Trophoblast cell (in vitro differentiated cells and primary cell): ENCODE measurements around the gene MR1.
"Not testable (repeated sequence)": the region's sequence is repeated elsewhere in the genome, so short reads cannot be mapped to it uniquely, and the experiment has no call there.

Experiments used
- DNase-seq, 2 donors: peaks; one replicate each; pipeline ENCODE4 v3.0.0-alpha.2; 2016
- H2AFZ ChIP-seq: 2 replicates; pipeline ENCODE4 v1.6.1; 2013; ENCODE audit warnings: low read length, moderate library complexity, mild to moderate bottlenecking; ENCODE audit not compliant: insufficient read depth, poor library complexity
- H2AK5ac ChIP-seq: 2 replicates; pipeline ENCODE4 v1.6.1; 2013; ENCODE audit warnings: mild to moderate bottlenecking, low read length
- H2BK120ac ChIP-seq: 2 replicates; pipeline ENCODE4 v1.6.1; 2013; ENCODE audit warnings: low read length, mild to moderate bottlenecking, moderate library complexity; ENCODE audit not compliant: insufficient read depth, poor library complexity
- H2BK12ac ChIP-seq: 2 replicates; pipeline ENCODE4 v1.6.1; 2013; ENCODE audit warnings: mild to moderate bottlenecking, low read length, moderate library complexity
- H2BK5ac ChIP-seq: 2 replicates; pipeline ENCODE4 v1.6.1; 2013; ENCODE audit warnings: low read length, low read depth, moderate library complexity, mild to moderate bottlenecking; ENCODE audit not compliant: poor library complexity
- H3K14ac ChIP-seq: 2 replicates; pipeline ENCODE4 v1.6.1; 2013; ENCODE audit warnings: mild to moderate bottlenecking, low read length
- H3K18ac ChIP-seq: 2 replicates; pipeline ENCODE4 v1.6.1; 2013; ENCODE audit warnings: mild to moderate bottlenecking, low read length
- H3K23ac ChIP-seq: 2 replicates; pipeline ENCODE4 v1.6.1; 2013; ENCODE audit warnings: low read length
- H3K27ac ChIP-seq: 2 replicates; pipeline ENCODE4 v1.5.1; 2013; ENCODE audit warnings: low read depth, mild to moderate bottlenecking, inconsistent platforms, low read length, moderate library complexity
- H3K27me3 ChIP-seq: 2 replicates; pipeline ENCODE4 v1.6.1; 2013; ENCODE audit warnings: inconsistent platforms, mild to moderate bottlenecking, low read length, moderate library complexity; ENCODE audit not compliant: insufficient read depth
- H3K36me3 ChIP-seq, 2 experiments: 1 replicate in 1 of 2; 2 replicates in 1 of 2; pipeline ENCODE4 v1.6.1; 2013; ENCODE audit warnings: low read length in 2 of 2, mild to moderate bottlenecking in 2 of 2, moderate library complexity in 1 of 2; ENCODE audit not compliant: insufficient read depth in 2 of 2, control insufficient read depth in 1 of 2
- H3K4ac ChIP-seq: 2 replicates; pipeline ENCODE4 v1.6.1; 2013; ENCODE audit warnings: low read depth, mild to moderate bottlenecking, low read length, moderate library complexity
- H3K4me1 ChIP-seq, 2 experiments: 1 replicate in 1 of 2; 2 replicates in 1 of 2; pipeline ENCODE4 v1.6.1; 2013; ENCODE audit warnings: low read length in 2 of 2, mild to moderate bottlenecking in 2 of 2, moderate library complexity in 1 of 2; ENCODE audit not compliant: insufficient read depth in 2 of 2, control insufficient read depth in 1 of 2
- H3K4me2 ChIP-seq: 2 replicates; pipeline ENCODE4 v1.6.1; 2013; ENCODE audit warnings: inconsistent platforms, mild to moderate bottlenecking, low read length, moderate library complexity
- H3K4me3 ChIP-seq: 2 replicates; pipeline ENCODE4 v1.5.1; 2013; ENCODE audit warnings: mild to moderate bottlenecking, low read depth, low read length, inconsistent platforms
- H3K79me1 ChIP-seq: one replicate; pipeline ENCODE4 v1.6.1; 2013; ENCODE audit warnings: low read length
- H3K79me2 ChIP-seq: 2 replicates; pipeline ENCODE4 v1.6.1; 2013; ENCODE audit warnings: low read length, mild to moderate bottlenecking; ENCODE audit not compliant: control insufficient read depth, insufficient read depth, poor library complexity
- H3K9ac ChIP-seq: 2 replicates; pipeline ENCODE4 v1.6.1; 2013; ENCODE audit warnings: mild to moderate bottlenecking, low read length
- H3K9me3 ChIP-seq: 2 replicates; pipeline ENCODE4 v1.6.1; 2013; ENCODE audit warnings: low read depth, mild to moderate bottlenecking, control low read depth, inconsistent platforms, low read length; ENCODE audit not compliant: insufficient read depth
- H4K12ac ChIP-seq: 2 replicates; pipeline ENCODE4 v1.6.1; 2013; ENCODE audit warnings: low read depth, mild to moderate bottlenecking, low read length, moderate library complexity
- H4K8ac ChIP-seq: 2 replicates; pipeline ENCODE4 v1.6.1; 2013; ENCODE audit warnings: low read depth, mild to moderate bottlenecking, low read length, moderate library complexity
- H4K91ac ChIP-seq: one replicate; pipeline ENCODE4 v1.6.1; 2013; ENCODE audit warnings: low read depth, mild to moderate bottlenecking, low read length, moderate library complexity
- WGBS: extraction: QIAGEN DNeasy Blood & Tissue Kit; methylation state at CpG from one replicate; pipeline ENCODE4 v1.1.7; 2013; ENCODE audit warnings: missing lambda C conversion rate; ENCODE audit not compliant: insufficient read length, insufficient coverage; ENCODE audit errors: extremely low coverage; 5-methylcytosine and 5-hydroxymethylcytosine counted together

The MR1 gene

DNA sequence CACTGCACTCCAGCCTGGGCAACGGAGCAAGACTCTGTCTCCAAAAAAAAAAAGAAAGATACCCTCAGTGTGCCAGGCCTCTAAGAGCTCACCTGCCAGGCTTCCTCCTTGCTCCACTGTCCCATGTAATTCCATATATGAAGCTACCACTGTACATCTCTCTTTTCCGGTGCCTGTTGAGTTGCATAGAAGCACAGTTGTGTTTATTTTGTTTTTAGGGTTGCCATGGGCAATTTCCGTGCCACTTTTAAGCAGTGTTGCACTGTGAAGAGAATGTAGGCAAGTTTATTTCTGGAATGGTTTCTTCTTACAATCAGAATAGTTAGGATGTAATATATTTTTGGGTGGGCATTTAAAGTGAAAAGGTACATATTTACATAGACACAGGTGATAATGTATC is 23.3 kb downstream of the MR1 start:
- no peak overlapping the region for H3K4me3 ChIP-seq
- no peak overlapping the region for H3K23ac ChIP-seq
- peaks cover 2% of the 10 kb centered on the region for H3K9me3 ChIP-seq
- peaks cover 0 to 3% of the 10 kb centered on the region in 2 experiments for H3K4me1 ChIP-seq
- H3K14ac ChIP-seq: no peak overlapping the region
- no peak overlapping the region for H4K91ac ChIP-seq
- H3K4ac ChIP-seq: no peak overlapping the region
- no peak overlapping the region for H3K18ac ChIP-seq
- H4K12ac ChIP-seq: no peak overlapping the region
- no peaks in the 10 kb centered on the region for H3K36me3 ChIP-seq
- WGBS: no CpG with 5 or more reads among the region's 3 CpGs
- DNase-seq: no peak
- H3K4me2 ChIP-seq: no peak overlapping the region
- H2AFZ ChIP-seq: no peak overlapping the region
- no peak overlapping the region for H2AK5ac ChIP-seq
- no peak overlapping the region for H2BK12ac ChIP-seq
- no peaks in the 10 kb centered on the region for H3K79me1 ChIP-seq
- H2BK5ac ChIP-seq: no peak overlapping the region
- no peak overlapping the region for H2BK120ac ChIP-seq
- H3K27me3 ChIP-seq: no peaks in the 10 kb centered on the region
- H3K79me2 ChIP-seq: no peaks in the 10 kb centered on the region
- H4K8ac ChIP-seq: no peak overlapping the region
- no peak overlapping the region for H3K27ac ChIP-seq
- H3K9ac ChIP-seq: no peak overlapping the region

DNA sequence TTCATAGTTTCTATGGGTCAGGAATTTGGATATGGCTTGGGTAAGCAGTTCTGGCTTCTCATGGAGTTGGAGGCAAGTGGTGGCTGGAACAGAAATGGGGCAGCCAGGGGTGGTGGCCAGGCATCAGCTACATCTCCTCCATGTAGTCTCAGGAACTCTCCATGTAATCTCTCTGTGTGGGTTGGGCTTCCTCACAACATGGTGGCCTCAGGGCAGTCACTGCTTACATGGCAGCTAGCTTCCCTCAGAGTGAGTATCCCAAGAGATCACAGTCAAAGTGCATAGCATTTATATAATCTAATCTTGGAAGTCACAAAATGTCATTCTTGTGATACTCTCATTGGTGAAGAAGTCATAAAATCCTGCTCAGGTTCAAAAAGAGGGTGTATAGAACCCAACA is 25.7 kb downstream of the MR1 start:
- Histone ChIP-seq H3K27me3 (no peaks in the 10 kb centered on the region), H3K23ac (no peak overlapping the region), H3K27ac (no peak overlapping the region)

DNA sequence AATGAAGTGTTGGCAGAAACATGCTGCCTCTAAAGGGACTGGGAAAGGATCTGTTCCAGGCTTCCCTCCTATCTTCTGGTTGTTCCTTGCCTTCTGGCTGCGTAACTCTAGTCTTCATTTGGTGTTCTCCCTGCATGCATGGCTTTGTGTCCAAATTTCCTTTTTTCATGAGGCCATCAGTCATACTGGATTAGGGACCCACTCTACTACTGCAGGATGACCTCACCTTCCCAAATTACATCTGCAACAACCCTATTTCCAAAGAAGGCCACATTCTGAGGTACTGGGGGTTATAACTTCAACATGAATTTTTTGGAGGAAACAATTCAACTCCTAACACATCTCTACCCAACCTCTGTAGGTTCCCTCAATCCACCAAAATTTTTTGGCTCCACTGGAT is 26.3 kb downstream of the MR1 start:
- no peak overlapping the region for H2AK5ac ChIP-seq
- H3K18ac ChIP-seq: no peak overlapping the region
- peaks cover 0 to 5% of the 10 kb centered on the region in 2 experiments for H3K4me1 ChIP-seq
- H4K12ac ChIP-seq: no peak overlapping the region
- H2BK5ac ChIP-seq: no peak overlapping the region
- H4K8ac ChIP-seq: no peak overlapping the region
- H3K79me1 ChIP-seq: no peaks in the 10 kb centered on the region
- DNase-seq: no peak
- H3K23ac ChIP-seq: no peak overlapping the region
- H3K27me3 ChIP-seq: no peaks in the 10 kb centered on the region
- no peaks in the 10 kb centered on the region for H3K79me2 ChIP-seq
- H3K14ac ChIP-seq: no peak overlapping the region
- no peak overlapping the region for H3K4me3 ChIP-seq
- no peak overlapping the region for H4K91ac ChIP-seq
- H3K4me2 ChIP-seq: no peak overlapping the region
- no peak overlapping the region for H3K4ac ChIP-seq
- WGBS: no CpG with 5 or more reads among the region's 1 CpG
- no peak overlapping the region for H2BK12ac ChIP-seq
- no peak overlapping the region for H2BK120ac ChIP-seq
- H3K27ac ChIP-seq: no peak overlapping the region
- H3K36me3 ChIP-seq: no peaks in the 10 kb centered on the region
- H3K9ac ChIP-seq: no peak overlapping the region
- H2AFZ ChIP-seq: no peak overlapping the region
- H3K9me3 ChIP-seq: peaks cover 2% of the 10 kb centered on the region

More for the DNA sequence above, 25.7 kb downstream of the MR1 start:
- no peak for DNase-seq
- Histone ChIP-seq H3K79me1 (no peaks in the 10 kb centered on the region), H2BK12ac (no peak overlapping the region), H4K12ac (no peak overlapping the region), H3K4ac (no peak overlapping the region), H3K18ac (no peak overlapping the region), H4K91ac (no peak overlapping the region), H3K9me3 (peaks cover 2% of the 10 kb centered on the region), H2BK120ac (no peak overlapping the region), H3K9ac (no peak overlapping the region), H2AK5ac (no peak overlapping the region), H3K4me2 (no peak overlapping the region), H3K36me3 (no peaks in the 10 kb centered on the region), H3K79me2 (no peaks in the 10 kb centered on the region), H3K4me1 (peaks cover 0 to 5% of the 10 kb centered on the region in 2 experiments), H2AFZ (no peak overlapping the region), H3K14ac (no peak overlapping the region), H2BK5ac (no peak overlapping the region), H3K4me3 (no peak overlapping the region), H4K8ac (no peak overlapping the region)

DNA sequence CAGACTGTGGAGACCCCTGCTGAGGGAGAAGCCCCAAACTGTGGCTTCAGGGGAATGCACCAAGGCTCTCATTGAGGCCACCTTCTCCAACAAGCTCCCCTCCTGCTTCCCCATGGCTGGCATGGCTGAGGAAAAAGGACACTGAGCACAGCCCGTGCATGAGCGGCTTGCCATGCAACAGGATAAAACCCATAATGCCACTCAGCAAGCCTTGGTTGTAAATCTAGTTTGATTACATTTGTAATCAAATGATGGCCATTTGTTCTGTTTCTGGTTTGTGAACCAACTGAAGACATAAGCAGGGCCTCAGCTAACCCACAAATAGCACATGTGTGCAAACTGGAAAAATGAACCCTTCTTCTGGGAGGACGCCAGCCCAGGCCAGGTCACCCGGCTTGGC is 27.2 kb downstream of the MR1 start:
- H2BK5ac ChIP-seq, H3K36me3 ChIP-seq, H3K27me3 ChIP-seq, H2AK5ac ChIP-seq, H3K4ac ChIP-seq, H3K4me3 ChIP-seq, H3K4me1 ChIP-seq, H3K79me2 ChIP-seq, H2AFZ ChIP-seq, H3K23ac ChIP-seq, DNase-seq, H3K18ac ChIP-seq, H3K4me2 ChIP-seq, H3K79me1 ChIP-seq, H2BK120ac ChIP-seq, H3K9ac ChIP-seq, H4K91ac ChIP-seq, H2BK12ac ChIP-seq, H3K27ac ChIP-seq, H4K12ac ChIP-seq, H4K8ac ChIP-seq, H3K9me3 ChIP-seq, H3K14ac ChIP-seq: not testable (repeated sequence)
- no CpG with 5 or more reads among the region's 4 CpGs for WGBS
